ENCODE results near the gene CLEC18C.
"Not testable (repeated sequence)": the region's sequence is repeated elsewhere in the genome, so short reads cannot be mapped to it uniquely, and the experiment has no call there.

Gene CLEC18C

GRCh38 chr16:70173212-70173837 lies at the start of gene CLEC18C:
Gene CLEC18C (plus strand): TSS chr16:70173787. CDS start chr16:70174279, 492 bp downstream.
- H3K4me3 ChIP-seq (ENCODE audit: low read depth, low read length), result not testable (repeated sequence)

GRCh38 chr16:70123822-70124221 lies 49.8 kb upstream of the CLEC18C start:
- H3K4me3 ChIP-seq (ENCODE audit: low read depth, low read length), result not testable (repeated sequence)

- not testable (repeated sequence) for H3K4me3 ChIP-seq (ENCODE audit: low read depth, low read length)
These were observed 47.4 kb upstream of the CLEC18C start for GRCh38 chr16:70126226-70126625.

- not testable (repeated sequence) for H3K4me3 ChIP-seq (ENCODE audit: low read depth, low read length)
These were observed 45.9 kb upstream of the CLEC18C start for GRCh38 chr16:70127706-70128105.

GRCh38 chr16:70128844-70129243 lies 44.7 kb upstream of the CLEC18C start:
- not testable (repeated sequence) for H3K4me3 ChIP-seq (ENCODE audit: low read depth, low read length)

GRCh38 chr16:70135796-70136195 lies 37.8 kb upstream of the CLEC18C start:
- not testable (repeated sequence) for H3K4me3 ChIP-seq (ENCODE audit: low read depth, low read length)

- H3K4me3 ChIP-seq (ENCODE audit: low read depth, low read length), result not testable (repeated sequence)
These were observed 37.0 kb upstream of the CLEC18C start for GRCh38 chr16:70136595-70136994.

GRCh38 chr16:70142739-70143138 lies 30.8 kb upstream of the CLEC18C start:
- H3K4me3 ChIP-seq (ENCODE audit: low read depth, low read length), result not testable (repeated sequence)

- H3K4me3 ChIP-seq (ENCODE audit: low read depth, low read length), result not testable (repeated sequence)
These were observed 30.2 kb upstream of the CLEC18C start for GRCh38 chr16:70143231-70143895.

GRCh38 chr16:70147853-70148252 lies 25.7 kb upstream of the CLEC18C start:
- H3K4me3 ChIP-seq (ENCODE audit: low read depth, low read length), result not testable (repeated sequence)

GRCh38 chr16:70148453-70148852 lies 25.1 kb upstream of the CLEC18C start:
- not testable (repeated sequence) for H3K4me3 ChIP-seq (ENCODE audit: low read depth, low read length)

GRCh38 chr16:70149296-70149695 lies 24.3 kb upstream of the CLEC18C start:
- H3K4me3 ChIP-seq (ENCODE audit: low read depth, low read length), result not testable (repeated sequence)

GRCh38 chr16:70151391-70151790 lies 22.2 kb upstream of the CLEC18C start:
- H3K4me3 ChIP-seq (ENCODE audit: low read depth, low read length), result no peak overlapping the region

GRCh38 chr16:70151941-70152509 lies 21.6 kb upstream of the CLEC18C start:
- no peak overlapping the region for H3K4me3 ChIP-seq (ENCODE audit: low read depth, low read length)

- H3K4me3 ChIP-seq (ENCODE audit: low read depth, low read length), result no peak overlapping the region
These were observed 20.8 kb upstream of the CLEC18C start for GRCh38 chr16:70152578-70153302.

GRCh38 chr16:70154736-70155135 lies 18.9 kb upstream of the CLEC18C start:
- H3K4me3 ChIP-seq (ENCODE audit: low read depth, low read length), result not testable (repeated sequence)

GRCh38 chr16:70156207-70156978 lies 17.2 kb upstream of the CLEC18C start:
- H3K4me3 ChIP-seq (ENCODE audit: low read depth, low read length), result no peak overlapping the region

- H3K4me3 ChIP-seq (ENCODE audit: low read depth, low read length), result no peak overlapping the region
These were observed 16.5 kb upstream of the CLEC18C start for GRCh38 chr16:70157105-70157476.

- H3K4me3 ChIP-seq (ENCODE audit: low read depth, low read length), result no peak overlapping the region
These were observed 15.9 kb upstream of the CLEC18C start for GRCh38 chr16:70157477-70158260.

- H3K4me3 ChIP-seq (ENCODE audit: low read depth, low read length), result no peak overlapping the region
These were observed 15.2 kb upstream of the CLEC18C start for GRCh38 chr16:70158261-70158939.
